ENCODE data around the gene ANKRD6.

ANKRD6 gene

GRCh38 chr6:89599727-89600126 lies 166.8 kb downstream of the ANKRD6 start:
- TF ChIP-seq, protein P1, sequence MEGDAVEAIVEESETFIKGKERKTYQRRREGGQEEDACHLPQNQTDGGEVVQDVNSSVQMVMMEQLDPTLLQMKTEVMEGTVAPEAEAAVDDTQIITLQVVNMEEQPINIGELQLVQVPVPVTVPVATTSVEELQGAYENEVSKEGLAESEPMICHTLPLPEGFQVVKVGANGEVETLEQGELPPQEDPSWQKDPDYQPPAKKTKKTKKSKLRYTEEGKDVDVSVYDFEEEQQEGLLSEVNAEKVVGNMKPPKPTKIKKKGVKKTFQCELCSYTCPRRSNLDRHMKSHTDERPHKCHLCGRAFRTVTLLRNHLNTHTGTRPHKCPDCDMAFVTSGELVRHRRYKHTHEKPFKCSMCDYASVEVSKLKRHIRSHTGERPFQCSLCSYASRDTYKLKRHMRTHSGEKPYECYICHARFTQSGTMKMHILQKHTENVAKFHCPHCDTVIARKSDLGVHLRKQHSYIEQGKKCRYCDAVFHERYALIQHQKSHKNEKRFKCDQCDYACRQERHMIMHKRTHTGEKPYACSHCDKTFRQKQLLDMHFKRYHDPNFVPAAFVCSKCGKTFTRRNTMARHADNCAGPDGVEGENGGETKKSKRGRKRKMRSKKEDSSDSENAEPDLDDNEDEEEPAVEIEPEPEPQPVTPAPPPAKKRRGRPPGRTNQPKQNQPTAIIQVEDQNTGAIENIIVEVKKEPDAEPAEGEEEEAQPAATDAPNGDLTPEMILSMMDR (conservative IDR thresholded peaks at IDR 0.05) = no peak
- H3K27ac ChIP-seq = no peak overlapping the region

DNA sequence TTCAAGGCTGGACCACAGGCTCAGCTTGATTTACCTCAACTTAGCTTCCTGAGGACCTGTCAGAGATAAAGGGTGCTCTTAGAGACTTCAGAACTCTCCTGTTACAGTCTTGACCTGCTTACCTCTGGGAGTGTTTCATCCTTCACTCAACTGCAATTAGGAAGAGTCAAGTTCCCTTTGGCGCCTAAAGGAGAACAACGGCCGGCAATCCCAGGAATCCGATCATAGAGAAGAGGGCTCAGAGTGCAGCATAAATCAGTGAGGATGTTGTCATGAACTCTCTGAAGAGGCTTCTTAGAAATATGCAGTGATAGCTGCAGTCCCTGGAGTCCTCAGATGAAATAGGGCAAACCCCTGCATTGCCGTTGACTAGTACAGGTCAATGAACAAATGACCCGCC lies 169.2 kb downstream of the ANKRD6 start:
- no peak overlapping the region for H3K27ac ChIP-seq
- TF ChIP-seq, protein P1 (conservative IDR thresholded peaks at IDR 0.05) = no peak

DNA sequence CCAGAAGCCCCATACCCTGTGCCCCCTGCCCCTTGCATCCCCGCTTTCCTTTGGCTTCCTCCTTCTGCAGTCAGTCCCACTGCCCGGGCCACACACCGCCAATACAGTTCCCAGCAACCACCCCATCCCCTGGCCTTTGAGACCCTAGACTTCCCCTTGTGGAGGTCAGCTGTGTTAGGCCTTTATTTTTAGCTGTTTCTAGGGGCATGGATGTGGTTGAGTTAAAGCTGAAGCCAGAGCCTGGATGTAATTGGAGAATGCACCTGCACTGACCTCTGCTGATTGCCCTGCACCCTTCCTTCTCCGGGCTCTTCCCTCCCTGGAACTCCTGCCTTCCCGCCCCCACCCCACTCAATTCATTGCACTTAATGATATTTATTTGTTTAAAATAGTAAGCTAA lies 171.7 kb downstream of the ANKRD6 start:
- H3K27ac ChIP-seq = no peak overlapping the region
- TF ChIP-seq, protein P1 (conservative IDR thresholded peaks at IDR 0.05) = no peak

DNA sequence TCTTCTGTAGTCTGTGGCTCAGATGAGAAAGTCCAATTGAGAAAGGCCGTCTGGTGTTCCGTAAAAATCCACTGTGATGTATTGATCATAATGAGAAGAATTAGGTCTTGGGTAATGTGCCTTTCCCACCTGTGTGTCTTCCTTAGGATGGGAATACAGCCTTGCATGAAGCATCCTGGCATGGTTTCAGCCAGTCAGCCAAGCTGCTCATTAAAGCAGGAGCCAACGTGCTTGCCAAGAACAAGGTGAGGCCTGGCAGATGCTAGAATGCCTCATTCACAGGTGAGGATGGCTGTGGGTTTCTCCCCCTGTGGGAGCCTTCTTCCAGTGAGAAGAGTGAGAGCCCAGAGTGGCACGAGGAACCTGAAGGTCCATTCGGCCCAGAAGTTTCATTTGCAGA lies 172.9 kb downstream of the ANKRD6 start:
- TF ChIP-seq, protein P1 (conservative IDR thresholded peaks at IDR 0.05) = no peak
- H3K27ac ChIP-seq = peak overlapping the region; percentile 40

GRCh38 chr6:89610149-89610642 lies 177.2 kb downstream of the ANKRD6 start:
- TF ChIP-seq, protein P1 (conservative IDR thresholded peaks at IDR 0.05) = peak; percentile 86

GRCh38 chr6:89611666-89612065 lies 178.7 kb downstream of the ANKRD6 start:
- no peak overlapping the region for H3K27ac ChIP-seq
- TF ChIP-seq, protein P1 (conservative IDR thresholded peaks at IDR 0.05) = no peak

More at GRCh38 chr6:89610149-89610642, 177.2 kb downstream of the ANKRD6 start:
- H3K27ac ChIP-seq = no peak overlapping the region

GRCh38 chr6:89612121-89612520 lies 179.2 kb downstream of the ANKRD6 start:
- TF ChIP-seq, protein P1 (conservative IDR thresholded peaks at IDR 0.05) = no peak
- no peak overlapping the region for H3K27ac ChIP-seq
